ENCODE data around the gene TMEM51. TPM values are rescaled to one million over a fixed set of nuclear protein-coding genes. Genes with fewer than 3 reads are reported as not detected.

The TMEM51 gene
- total RNA-seq, 1 donor from 2014 or later = 82.3 TPM

DNA sequence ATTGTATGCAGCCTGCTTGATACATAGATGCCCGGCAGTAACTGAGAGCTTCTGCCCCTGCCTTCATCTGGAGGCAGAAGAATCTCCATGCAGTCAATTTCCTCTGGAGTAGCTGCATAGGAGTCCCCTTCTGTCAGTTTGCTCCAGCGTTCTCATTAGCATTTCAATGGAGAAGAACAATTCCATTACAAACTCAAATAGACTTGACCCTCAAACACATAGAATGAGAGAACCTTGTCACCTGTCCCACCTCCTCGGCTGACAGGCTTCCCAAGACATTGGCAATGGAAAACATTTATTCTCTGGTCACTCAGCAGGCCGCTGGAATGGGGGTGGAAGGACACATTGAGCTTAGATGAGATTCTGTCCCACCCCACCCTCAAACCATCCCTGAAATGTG lies 45.6 kb upstream of the TMEM51 start:
- no peak for DNase-seq (ENCODE audit: low read depth)
- no peaks in the 10 kb centered on the region for H3K36me3 ChIP-seq (ENCODE audit: control insufficient read depth, insufficient read depth, low read length)
- TF ChIP-seq, protein P1, sequence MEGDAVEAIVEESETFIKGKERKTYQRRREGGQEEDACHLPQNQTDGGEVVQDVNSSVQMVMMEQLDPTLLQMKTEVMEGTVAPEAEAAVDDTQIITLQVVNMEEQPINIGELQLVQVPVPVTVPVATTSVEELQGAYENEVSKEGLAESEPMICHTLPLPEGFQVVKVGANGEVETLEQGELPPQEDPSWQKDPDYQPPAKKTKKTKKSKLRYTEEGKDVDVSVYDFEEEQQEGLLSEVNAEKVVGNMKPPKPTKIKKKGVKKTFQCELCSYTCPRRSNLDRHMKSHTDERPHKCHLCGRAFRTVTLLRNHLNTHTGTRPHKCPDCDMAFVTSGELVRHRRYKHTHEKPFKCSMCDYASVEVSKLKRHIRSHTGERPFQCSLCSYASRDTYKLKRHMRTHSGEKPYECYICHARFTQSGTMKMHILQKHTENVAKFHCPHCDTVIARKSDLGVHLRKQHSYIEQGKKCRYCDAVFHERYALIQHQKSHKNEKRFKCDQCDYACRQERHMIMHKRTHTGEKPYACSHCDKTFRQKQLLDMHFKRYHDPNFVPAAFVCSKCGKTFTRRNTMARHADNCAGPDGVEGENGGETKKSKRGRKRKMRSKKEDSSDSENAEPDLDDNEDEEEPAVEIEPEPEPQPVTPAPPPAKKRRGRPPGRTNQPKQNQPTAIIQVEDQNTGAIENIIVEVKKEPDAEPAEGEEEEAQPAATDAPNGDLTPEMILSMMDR (IDR thresholded peaks at IDR 0.05; ENCODE audit: insufficient read depth, low read length, poor library complexity, severe bottlenecking) = no peak
- no peak overlapping the region for H3K4me3 ChIP-seq (ENCODE audit: low read depth, low read length)
- no peaks in the 10 kb centered on the region for H3K27me3 ChIP-seq (ENCODE audit: control insufficient read depth, insufficient read depth, low read length)

GRCh38 chr1:15110128-15110866 lies 43.2 kb upstream of the TMEM51 start:
- no peak for DNase-seq (ENCODE audit: low read depth)
- Histone ChIP-seq H3K36me3 (ENCODE audit: control insufficient read depth, insufficient read depth, low read length) (no peaks in the 10 kb centered on the region), H3K27me3 (ENCODE audit: control insufficient read depth, insufficient read depth, low read length) (no peaks in the 10 kb centered on the region), H3K4me3 (ENCODE audit: low read depth, low read length) (no peak overlapping the region)
- TF ChIP-seq, protein P1 (IDR thresholded peaks at IDR 0.05; ENCODE audit: insufficient read depth, low read length, poor library complexity, severe bottlenecking) = no peak

DNA sequence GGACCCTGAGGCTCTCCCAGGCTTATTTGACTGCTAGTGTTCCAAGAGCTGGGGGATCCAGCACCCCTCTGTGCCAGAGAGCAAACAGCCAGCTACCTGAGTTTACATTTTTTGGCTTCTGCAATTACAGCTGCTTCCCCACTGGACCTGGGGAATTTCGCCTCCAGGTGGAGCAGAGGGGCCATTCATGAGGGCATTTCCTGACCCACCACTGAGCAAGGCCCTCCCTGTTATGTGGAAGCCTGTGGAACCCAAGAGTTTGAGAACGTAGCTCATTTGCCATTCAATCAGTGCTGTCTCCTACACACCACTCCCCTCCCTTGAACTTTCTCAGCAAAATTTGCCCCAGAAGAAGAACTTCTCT lies 42.7 kb upstream of the TMEM51 start:
- TF ChIP-seq, protein P1 (IDR thresholded peaks at IDR 0.05; ENCODE audit: insufficient read depth, low read length, poor library complexity, severe bottlenecking) = no peak
- no peak overlapping the region for H3K4me3 ChIP-seq (ENCODE audit: low read depth, low read length)
- H3K27me3 ChIP-seq (ENCODE audit: control insufficient read depth, insufficient read depth, low read length) = no peaks in the 10 kb centered on the region
- DNase-seq (ENCODE audit: low read depth) = no peak
- H3K36me3 ChIP-seq (ENCODE audit: control insufficient read depth, insufficient read depth, low read length) = no peaks in the 10 kb centered on the region

- H3K4me3 ChIP-seq (ENCODE audit: low read depth, low read length) = no peak overlapping the region
- no peaks in the 10 kb centered on the region for H3K36me3 ChIP-seq (ENCODE audit: control insufficient read depth, insufficient read depth, low read length)
- H3K27me3 ChIP-seq (ENCODE audit: control insufficient read depth, insufficient read depth, low read length) = no peaks in the 10 kb centered on the region
- no peak for DNase-seq (ENCODE audit: low read depth)
- TF ChIP-seq, protein P1 (IDR thresholded peaks at IDR 0.05; ENCODE audit: insufficient read depth, low read length, poor library complexity, severe bottlenecking) = no peak
Measured at GRCh38 chr1:15113146-15113545, 40.4 kb upstream of the TMEM51 start.

DNA sequence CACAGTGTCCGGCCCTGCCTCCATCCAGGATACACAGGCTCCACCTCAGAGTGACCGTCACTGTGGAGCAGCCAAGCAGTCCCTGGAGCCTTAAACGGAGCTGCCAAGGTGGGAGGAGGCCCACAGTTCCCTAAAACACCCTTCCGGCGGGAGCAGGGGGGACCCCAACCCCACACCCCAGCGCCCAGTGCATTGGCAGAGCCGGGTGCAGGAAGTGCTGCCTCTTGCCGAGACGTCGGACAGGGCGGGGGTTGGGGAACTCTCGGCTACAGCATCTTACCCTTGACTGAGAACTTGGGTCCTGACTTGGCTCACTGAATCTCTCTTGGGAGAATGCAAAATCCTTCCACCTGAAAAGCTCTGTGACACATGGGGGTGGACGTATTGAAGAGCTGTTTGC lies 38.7 kb upstream of the TMEM51 start:
- Histone ChIP-seq H3K27me3 (ENCODE audit: control insufficient read depth, insufficient read depth, low read length) (no peaks in the 10 kb centered on the region), H3K4me3 (ENCODE audit: low read depth, low read length) (no peak overlapping the region), H3K36me3 (ENCODE audit: control insufficient read depth, insufficient read depth, low read length) (no peaks in the 10 kb centered on the region)
- DNase-seq (ENCODE audit: low read depth) = no peak
- TF ChIP-seq, protein P1 (IDR thresholded peaks at IDR 0.05; ENCODE audit: insufficient read depth, low read length, poor library complexity, severe bottlenecking) = no peak

All from kidney epithelial cell (primary cell).